HG03135 (cell line): Measurements from ENCODE around the gene SLC9A1.

Experiments
- ATAC-seq: cut with Tn5 transposase; IDR thresholded peaks from one replicate; pipeline ENCODE4 v1.9.1; 2021; ENCODE audit warnings: mild to moderate bottlenecking, moderate library complexity; ENCODE audit not compliant: unreplicated experiment

SLC9A1 gene

DNA sequence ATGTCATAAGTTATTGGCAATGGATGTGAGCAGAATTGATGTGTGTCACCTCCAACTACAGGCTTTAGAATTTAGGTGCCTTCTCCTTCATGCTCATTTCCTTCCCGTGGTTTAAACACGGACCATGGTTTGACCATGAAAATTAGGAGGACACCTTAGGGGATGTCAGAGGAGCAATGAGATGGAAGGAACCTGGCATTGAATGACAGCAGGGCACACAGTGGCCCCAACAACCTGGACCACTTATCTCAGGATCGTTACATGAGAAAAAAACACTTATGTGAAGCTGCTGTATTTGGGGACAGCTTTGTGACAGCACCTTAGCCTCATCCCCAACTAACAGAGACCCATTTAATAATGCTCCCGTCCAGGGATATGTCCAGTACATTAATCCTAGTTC is 70.8 kb downstream of the SLC9A1 start:
- no peak for ATAC-seq

DNA sequence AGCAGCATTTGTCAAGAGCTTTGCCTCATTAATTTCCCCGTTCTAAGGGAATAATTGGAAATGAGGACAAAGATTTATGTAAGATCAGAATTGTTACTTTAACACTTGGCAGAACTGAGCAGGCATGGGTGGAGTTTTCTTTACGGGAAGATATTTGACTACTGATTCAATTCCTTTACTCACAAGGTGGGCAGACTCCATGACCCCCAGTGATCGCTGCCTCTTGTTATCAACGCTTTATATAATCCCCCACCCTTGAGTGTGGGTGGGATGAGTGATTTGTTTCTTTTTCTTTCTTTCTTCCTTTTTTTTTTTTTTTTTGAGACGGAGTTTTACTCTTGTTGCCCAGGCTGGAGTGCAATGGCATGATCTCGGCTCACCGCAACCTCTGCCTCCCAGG is 77.0 kb downstream of the SLC9A1 start:
- no peak for ATAC-seq

DNA sequence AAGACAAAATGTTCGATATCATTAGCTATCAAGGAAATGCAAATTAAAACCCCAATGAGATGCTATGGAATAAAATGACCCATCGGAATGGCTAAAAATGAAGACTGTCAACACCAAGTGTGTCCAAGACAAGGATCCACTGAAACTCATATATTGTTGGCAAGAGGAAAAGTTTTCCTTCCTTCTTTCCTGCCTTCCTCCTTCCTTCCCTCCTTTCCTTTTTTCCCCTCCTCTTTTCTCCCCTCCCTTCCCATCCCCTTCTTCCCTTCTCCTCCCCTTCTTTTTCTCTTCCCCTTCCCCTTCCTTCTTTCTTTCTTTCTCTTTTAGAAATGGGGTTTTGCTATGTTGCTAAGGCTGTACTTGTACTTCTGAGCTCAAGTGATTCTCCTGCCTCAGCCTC is 78.1 kb downstream of the SLC9A1 start:
- no peak for ATAC-seq

DNA sequence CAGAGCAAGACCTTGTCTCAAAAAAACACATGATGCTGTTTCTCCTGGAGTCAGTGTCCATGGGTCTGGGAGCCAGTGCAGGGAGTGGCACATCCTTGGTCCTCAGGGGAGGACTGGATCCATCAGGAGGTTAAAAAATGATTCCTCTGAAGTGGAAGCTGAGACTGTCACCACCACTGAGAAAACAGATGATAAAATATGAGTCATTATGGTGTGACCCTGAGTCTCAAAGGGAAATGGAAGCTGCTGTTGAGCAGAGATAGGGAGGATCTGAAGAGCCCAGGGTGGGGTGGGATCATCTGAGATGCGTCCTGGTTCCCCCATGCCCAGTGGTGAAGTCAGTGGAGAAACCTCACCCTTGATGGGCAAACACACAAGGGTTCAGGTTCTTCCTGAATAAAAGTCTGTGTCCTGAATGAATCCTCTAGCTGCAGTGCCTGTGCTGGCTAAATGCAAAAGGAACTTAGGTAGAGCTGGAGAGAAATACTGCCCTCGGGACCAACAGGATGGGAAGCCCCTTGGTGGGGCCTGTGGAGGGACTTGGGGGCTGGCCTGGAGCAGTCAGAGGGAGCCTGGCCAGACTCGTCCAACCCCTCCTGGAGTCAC is 80.6 kb downstream of the SLC9A1 start:
- no peak for ATAC-seq

DNA sequence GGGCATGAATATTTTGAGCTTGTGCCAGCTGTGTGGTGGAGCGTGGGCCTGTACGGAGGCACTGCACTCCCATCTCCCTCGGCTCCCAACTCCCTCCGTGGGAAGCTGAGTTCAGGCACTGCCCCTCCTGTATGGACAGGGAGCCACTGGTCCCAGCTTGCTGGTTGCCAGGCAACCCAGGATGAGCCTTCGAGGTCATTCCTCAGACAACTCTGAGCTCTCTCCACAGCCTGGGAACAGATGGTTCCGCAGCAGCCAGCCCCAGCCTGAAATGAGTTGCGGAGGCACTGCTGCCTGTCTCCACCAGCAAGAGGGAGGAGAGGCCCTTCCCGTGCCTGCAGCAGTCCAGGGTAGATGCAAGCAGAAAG is 83.9 kb downstream of the SLC9A1 start:
- no peak for ATAC-seq

DNA sequence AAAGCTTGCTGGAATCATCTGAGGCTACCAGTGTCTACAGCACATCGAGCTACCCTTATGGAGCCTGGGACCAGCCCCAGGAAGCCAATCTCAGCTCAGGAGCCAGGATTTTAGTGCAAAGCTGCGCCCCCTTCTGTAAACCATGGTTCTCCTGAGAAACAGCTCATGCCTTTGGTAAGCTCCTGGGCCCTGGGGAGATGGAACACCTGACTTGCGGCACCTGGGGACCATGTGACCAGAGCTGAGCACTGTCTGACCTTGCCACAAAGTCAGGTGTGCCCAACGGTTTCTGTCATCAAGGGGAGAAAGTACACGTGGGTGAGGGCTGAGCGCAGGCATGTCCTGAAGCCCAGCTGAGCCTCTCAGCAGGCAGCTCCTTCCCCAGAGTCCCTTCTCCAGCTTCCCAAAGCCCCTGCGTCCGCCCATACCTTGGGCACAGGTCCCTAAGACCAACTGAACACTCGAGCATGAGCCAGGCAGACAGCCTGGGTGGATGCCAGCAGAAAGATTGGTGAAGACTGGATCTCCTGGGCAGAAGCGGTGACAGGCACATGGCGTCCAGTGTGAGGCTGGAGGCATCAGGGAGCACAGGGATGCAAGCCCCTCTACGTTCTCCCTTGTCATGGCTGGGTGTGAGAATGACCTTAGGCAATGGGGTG is 84.4 kb downstream of the SLC9A1 start:
- no peak for ATAC-seq

DNA sequence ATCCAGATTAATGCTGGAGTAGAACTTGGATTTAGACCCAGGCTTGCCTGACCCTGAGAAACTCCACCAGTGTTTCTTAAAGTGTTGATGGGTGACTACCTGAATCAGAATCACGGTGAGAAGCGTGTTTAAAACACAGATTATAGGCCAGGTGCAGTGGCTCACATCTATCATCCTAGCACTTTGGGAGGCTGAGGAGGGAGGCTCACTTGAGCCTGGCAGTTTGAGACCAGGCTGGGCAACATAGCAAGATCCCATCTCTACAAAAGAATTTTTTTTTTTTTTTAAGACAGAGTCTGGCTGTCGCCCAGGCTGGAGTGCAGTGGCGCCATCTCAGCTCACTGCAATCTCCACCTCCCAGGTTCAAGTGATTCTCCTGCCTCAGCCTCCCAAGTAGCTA is 86.0 kb downstream of the SLC9A1 start:
- ATAC-seq, result no peak

DNA sequence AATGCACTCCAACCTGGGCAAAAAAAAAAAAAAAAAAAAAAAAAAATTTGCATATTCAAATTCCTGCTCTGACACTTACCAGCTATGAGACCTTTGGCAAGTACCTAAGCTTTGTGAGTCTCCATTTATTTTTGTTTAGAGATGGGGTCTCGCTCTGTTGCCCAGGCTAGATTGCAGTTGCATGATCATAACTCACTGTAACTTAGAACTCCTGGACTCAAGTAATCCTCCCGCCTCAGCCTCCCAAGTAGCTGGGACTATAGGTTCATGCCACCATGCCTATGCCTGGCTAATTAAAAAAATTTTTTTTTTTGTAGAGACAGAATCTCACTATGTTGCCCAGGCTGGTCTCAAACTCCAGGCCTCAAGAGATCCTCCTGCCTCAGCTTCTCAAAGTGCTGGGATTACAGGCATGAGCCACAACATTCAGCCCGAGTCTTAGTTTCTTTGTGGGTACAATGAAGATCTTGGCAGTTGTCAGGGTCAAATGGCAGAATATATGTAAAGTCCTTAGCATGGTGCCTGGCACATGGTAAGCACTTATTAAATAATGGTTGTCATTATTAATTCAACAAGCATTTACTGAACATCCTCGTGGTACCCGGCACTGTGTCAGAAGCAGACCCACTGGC is 88.8 kb downstream of the SLC9A1 start:
- no peak for ATAC-seq

DNA sequence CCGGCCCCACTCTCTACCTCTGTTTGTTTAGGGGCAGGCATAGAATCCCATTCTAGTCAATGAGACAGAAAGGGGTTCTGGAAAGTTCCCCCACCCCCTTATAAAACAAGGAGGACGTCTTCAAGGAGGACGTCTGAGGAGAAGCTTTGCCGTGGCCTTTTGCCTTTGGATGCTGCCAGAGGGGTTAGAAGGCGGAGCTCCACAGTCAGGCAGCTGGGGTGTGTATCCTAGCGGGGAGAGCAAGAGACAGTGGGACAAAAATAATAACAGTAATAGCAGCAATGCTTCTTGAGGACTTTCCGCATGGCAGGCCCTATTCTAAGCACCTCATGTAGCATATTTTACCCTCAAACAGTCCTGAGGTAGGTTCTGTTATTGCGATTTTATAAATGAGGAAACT is 94.0 kb downstream of the SLC9A1 start:
- no peak for ATAC-seq

DNA sequence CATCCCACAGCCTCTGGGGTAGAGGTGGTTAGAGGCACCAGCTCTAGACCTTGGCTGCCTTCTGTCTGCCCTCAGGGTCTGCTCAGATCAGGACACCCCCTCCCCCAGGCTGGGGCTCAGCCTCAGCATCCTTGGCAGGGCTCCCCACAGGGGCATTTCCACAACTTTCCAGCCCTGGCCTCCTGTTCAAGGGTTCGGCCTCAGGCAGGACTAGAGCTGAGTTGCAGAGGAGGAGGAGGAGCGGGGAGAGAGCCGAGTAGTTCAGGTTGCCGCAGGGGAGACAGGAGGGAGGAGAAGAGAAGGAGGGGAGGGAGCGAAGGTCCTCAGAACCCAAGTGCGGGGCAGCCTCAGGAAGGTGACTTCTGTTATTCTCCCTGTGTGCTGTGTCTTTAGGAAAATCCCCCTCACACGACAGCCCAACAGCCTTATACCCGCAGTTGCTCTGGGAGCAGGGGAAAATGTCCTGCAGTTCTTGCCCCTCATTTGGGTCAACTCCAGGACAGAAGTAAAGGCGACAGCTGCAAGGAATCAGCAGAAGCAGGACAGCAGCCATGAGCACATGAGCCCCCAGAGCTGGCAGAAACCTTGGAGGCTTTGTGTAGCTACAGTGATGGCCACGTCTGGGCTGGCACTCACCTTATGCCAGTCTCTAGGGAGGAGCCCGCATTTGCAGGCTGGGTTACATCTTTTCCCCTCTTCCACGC is 95.8 kb downstream of the SLC9A1 start:
- ATAC-seq, result no peak

DNA sequence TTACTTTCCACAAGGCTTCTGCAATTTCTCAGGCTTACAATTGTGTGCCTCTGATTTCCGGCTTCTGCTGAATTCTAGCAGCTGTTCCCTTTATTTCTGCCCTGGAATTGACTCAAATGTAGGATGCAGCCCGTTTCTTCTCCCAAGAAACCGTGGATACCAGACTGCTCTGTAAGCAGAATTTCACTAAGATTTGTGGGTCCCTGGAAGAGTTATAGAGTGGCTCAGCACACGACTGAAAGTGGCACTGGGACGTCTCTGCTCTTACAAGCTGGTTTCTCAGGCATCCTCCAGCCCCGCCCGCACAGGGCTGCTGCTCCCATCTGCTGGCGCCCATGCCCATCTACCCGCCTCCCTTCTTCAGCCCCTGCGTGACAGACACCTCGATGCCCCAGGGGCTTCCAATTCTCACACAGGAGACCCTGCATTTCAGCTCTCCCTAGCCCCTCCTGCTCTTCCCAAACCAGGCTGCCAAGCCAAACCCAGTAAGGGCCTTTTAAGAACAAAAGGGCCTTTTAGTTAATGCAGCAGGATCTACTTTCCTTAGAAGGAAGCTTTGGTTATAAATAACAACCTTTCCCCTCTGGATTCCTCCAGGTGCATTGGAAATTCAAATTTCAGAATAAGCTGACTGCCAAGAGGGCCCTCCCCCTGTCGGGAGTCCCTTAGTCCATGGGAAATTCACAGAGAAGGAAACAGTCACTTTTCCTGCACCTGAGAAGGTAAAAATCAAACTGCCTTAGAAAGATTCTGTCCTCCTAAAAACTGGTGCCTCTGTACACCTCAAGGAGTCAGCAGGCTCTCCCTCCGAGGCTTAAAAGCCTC is 96.9 kb downstream of the SLC9A1 start:
- no peak for ATAC-seq

DNA sequence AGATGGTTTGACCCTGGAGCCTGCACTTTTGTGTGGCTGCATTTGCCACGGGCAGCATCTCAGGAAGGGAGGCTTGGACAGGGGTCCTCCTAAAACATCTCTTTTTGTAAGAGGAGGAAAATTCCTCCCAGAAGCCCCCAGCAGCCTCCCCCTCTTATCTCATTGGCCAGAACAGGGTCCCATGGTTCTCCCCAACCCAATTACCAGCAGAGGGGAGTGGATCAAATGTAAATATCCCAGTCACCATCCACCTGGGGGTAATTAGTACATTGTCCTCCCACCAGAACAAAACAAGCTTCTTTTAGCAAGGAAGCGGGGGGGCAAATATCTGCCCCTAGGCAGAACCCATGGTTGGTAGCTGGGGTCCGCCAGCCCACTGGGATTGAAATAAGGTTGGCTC is 97.5 kb downstream of the SLC9A1 start:
- ATAC-seq, result no peak

DNA sequence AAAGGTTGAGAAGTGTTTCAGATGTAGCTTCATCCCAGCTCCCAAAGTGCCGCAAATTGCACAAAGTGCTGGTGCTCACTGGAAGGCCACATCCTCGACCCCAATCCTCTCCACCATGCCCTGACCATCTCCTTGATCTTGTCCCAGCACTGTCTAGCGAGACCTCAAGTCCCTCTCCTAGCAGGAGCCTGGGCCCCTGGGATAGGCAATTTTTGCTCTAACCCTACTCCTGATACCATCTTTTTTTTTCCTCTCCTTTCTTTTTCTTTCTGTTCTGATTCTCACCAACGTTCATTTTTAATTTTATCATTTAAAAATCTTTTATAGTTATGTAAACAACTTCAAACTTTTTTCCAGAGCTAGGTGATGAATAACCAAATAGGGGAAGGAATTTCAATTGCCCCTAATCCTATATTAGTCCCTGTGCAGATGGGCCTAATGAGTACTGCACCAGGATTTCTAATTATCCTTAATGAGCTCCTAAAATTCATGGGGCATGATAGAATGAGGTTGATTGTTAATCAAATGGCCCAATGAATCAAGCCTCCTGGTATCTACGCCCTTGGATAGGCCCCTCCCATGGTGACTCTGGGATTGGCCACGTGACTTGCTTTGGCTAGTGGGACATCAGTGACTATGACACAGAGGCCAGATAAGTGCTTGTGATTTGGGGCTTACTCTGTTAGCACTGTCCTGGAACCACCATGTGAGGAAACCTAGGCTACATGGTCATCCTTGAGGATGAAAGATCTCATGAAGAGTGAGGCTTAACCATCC is 100.8 kb downstream of the SLC9A1 start:
- ATAC-seq, result no peak

DNA sequence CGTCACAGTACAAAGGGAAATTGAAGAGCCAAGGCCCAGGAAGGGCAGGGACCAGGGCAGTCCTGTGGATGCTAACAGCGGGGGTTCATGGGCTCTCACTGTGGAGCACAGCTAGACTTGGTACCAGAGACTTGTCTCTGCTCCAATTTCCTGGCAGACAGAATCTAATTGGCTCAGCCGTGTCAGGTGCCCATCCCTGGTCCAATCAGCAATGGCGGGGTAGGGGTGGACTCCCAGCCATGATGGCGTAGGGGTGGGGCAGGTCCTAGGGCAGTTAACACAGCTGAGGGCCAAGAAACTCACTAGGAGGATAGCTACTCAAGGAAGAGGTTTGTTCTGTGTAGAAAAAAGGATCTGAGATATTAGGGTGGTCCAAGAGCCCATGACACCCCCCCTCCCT is 102.4 kb downstream of the SLC9A1 start:
- no peak for ATAC-seq

DNA sequence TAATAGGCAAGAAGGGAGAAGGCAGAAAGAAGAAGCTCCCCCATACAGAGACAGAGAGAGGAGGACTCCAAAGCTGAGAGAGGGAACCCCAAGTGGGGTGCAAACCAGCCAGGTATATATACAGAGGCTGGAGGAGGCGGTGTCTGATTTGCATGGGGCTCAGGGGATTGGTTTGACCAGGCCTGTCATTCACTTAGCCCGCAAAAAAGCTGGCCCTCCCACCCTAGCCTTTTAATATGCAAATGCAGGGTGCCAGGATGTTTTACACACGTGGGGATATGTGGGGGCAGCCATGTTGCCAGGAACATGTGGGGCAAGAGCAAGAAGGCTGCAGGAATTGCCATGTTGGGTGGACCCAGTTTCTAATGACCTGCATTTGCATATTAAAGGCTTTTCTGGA is 105.3 kb downstream of the SLC9A1 start:
- ATAC-seq, result no peak

DNA sequence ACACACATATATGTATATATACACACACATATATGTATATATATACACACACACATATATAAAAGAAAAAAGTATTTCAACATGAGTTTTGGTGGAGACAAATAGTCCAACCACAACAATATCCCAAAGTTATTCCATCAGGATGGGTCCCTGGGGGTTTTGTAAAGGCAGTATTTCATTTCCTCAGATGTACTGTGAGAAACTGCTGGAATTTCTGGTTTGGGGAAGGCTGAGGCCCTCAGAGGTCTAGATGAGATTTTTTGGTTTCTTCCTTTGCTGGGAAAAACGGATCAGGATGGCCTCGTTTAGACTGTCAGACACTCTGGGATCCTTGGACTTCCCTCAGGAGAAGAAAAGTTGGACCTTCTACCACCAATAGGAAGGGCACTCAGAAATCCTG is 105.8 kb downstream of the SLC9A1 start:
- no peak for ATAC-seq
